ENCODE results near the gene DCAF11.

Gene DCAF11

DNA sequence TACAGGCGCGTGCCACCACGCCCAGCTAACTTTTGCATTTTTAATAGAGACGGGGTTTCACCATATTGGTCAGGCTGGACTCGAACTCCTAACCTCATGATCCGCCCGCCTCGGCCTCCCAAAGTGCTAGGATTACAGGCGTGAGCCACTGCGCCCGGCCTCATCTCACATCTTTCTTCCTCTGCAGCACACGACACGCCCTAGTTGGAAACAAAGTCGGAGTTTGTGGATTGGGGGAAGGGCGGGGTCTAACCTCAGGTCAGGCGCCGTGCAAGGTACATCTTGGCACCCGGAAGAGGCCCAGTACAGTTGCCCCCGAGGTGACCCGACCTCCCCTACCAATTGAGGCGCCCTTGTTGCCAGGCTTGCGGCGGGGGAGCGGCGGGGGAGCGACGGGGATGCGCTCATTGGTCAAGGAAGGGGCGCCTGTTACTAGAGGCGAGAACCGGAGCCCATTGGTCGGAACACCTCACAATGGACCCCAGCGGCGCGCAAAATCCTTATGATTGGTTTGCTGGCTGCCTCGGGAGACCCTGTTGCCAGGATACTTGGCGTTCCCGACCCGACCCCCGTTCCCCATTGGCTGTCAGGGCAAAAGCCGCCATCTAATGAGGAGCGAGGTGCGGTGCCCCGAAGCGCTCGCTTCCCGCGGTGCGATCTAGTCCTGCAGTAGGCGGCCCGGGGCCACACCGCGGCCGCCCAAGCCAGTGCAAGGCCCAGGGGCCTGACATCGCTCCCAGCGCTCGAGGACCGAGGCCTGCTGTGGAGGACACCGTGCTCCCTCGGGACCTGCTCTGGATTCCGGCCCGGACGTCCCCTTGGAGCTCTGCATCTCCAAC is 57.1 kb downstream of the DCAF11 start, which contains the start of gene REC8:
REC8 (plus strand) TSS at position 659 of the 839 bp plus-strand sequence. CDS start 473 bp downstream, outside the sequence.
- in situ Hi-C loops (cut with MboI; ENCODE audit: low sequenced_read_pairs) = no loop called here
- no peaks in the 10 kb centered on the region for H3K36me3 ChIP-seq (replicated peaks)
- H3K27me3 ChIP-seq (ENCODE audit: low read depth) = no peaks in the 10 kb centered on the region
- H3K4me3 ChIP-seq = no peak within 1 kb of the TSS
- H3K9me3 ChIP-seq = no peaks in the 10 kb centered on the region
- DNase-seq (ENCODE audit: low spot score in 2 of 2) = no peak
- no peaks in the 10 kb centered on the region for H3K4me1 ChIP-seq

DNA sequence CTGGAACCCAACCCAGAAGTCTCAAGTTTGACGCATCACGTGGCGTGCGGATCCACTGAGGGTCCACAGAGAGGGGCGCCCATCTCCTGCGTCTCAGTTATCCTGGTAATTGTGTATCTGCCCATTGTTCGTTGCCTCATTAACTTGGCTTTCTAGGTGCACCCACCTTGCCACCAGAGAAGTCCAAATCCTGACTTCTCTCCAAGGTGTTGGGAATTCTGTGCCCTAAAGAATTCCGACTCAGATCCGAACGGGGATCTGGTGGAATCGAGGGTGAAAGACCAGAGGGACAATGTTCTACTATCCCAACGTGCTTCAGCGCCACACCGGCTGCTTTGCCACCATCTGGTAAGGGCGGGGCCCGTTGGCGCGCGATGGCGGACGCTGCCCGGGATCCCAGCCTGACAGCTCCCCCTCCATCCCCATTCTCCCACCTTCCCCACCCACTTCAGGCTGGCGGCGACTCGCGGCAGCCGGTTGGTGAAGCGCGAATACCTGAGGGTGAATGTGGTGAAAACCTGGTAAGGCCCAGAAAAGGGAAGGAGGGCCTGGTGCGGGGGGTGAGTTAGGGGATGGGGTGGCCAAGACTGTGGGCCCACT is 57.8 kb downstream of the DCAF11 start:
- no peaks in the 10 kb centered on the region for H3K4me1 ChIP-seq
- H3K4me3 ChIP-seq = no peak overlapping the region
- in situ Hi-C loops (cut with MboI; ENCODE audit: low sequenced_read_pairs) = no loop called here
- H3K9me3 ChIP-seq = no peaks in the 10 kb centered on the region
- H3K27me3 ChIP-seq (ENCODE audit: low read depth) = no peaks in the 10 kb centered on the region
- no peaks in the 10 kb centered on the region for H3K36me3 ChIP-seq (replicated peaks)
- DNase-seq (ENCODE audit: low spot score in 2 of 2) = no peak

DNA sequence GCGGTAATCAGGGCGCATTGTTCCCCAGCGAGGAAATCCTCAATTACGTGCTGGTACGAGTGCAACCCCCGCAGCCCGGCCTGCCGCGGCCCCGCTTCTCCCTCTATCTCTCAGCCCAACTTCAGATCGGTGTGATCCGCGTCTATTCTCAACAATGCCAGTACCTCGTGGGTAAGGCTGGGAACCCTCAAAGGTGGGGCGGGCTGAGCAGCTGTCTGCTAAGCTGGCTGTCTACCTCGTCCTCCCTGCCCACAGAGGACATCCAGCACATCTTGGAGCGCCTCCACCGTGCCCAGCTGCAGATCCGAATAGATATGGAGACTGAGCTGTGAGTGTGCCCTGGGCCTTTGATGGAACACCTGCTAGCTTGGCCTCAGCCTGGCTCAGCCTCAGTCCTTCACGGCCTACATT is 58.3 kb downstream of the DCAF11 start:
- in situ Hi-C loops (cut with MboI; ENCODE audit: low sequenced_read_pairs) = no loop called here
- no peaks in the 10 kb centered on the region for H3K4me1 ChIP-seq
- H3K27me3 ChIP-seq (ENCODE audit: low read depth) = no peaks in the 10 kb centered on the region
- no peak overlapping the region for H3K4me3 ChIP-seq
- H3K36me3 ChIP-seq (replicated peaks) = no peaks in the 10 kb centered on the region; the same call in none of the 2 replicates
- no peaks in the 10 kb centered on the region for H3K9me3 ChIP-seq
- no peak for DNase-seq (ENCODE audit: low spot score in 2 of 2)

Measured in HAP-1 (cell line).